SK-N-SH (cell line): ENCODE results near the gene UGCG.

ENCODE experiments used
- CTCF ChIP-seq: fragments of 200-600 bp; sonication (generic); IDR thresholded peaks from 2 replicates; pipeline ENCODE4 v1.6.1; 2017; ENCODE audit warnings: antibody characterized with exemption, mild to moderate bottlenecking, moderate library complexity
- MAX ChIP-seq: IDR thresholded peaks from 2 replicates; pipeline ENCODE4 v1.4.0; 2012; ENCODE audit warnings: low read depth
- MEF2A ChIP-seq: IDR thresholded peaks from 2 replicates; pipeline ENCODE4 v1.4.0; 2012; ENCODE audit warnings: low read depth, borderline replicate concordance
- POLR2AphosphoS5 ChIP-seq: IDR thresholded peaks from 2 replicates; pipeline ENCODE4 v1.6.1; 2012; ENCODE audit warnings: low read depth, low read length
- RAD21 ChIP-seq: IDR thresholded peaks from 2 replicates; pipeline ENCODE4 v1.6.1; 2012; ENCODE audit warnings: mild to moderate bottlenecking, low read length
- RFX5 ChIP-seq: IDR thresholded peaks from 2 replicates; pipeline ENCODE4 v1.6.1; 2012; ENCODE audit warnings: mild to moderate bottlenecking, improper control_type of control experiment, low read length

- TF ChIP-seq CTCF (no peak), MEF2A (no peak), POLR2AphosphoS5 (no peak), RAD21 (no peak), MAX (no peak), RFX5 (no peak)
Observed at GRCh38 chr9:111934747-111935146, 38.1 kb downstream of the UGCG start.
